ENCODE measurements around the gene IL1RAP. TPM values are rescaled to one million over a fixed set of nuclear protein-coding genes. Genes with fewer than 3 reads are reported as not detected.

IL1RAP gene, protein sequence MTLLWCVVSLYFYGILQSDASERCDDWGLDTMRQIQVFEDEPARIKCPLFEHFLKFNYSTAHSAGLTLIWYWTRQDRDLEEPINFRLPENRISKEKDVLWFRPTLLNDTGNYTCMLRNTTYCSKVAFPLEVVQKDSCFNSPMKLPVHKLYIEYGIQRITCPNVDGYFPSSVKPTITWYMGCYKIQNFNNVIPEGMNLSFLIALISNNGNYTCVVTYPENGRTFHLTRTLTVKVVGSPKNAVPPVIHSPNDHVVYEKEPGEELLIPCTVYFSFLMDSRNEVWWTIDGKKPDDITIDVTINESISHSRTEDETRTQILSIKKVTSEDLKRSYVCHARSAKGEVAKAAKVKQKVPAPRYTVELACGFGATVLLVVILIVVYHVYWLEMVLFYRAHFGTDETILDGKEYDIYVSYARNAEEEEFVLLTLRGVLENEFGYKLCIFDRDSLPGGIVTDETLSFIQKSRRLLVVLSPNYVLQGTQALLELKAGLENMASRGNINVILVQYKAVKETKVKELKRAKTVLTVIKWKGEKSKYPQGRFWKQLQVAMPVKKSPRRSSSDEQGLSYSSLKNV
- total RNA-seq (2022; extraction: Qiagen RNA extraction), result 5.0 to 6.5 TPM (median 5.7 TPM) in 5 replicates

GRCh38 chr3:190513409-190514370 is at the start of gene IL1RAP:
Gene IL1RAP (plus strand): TSS chr3:190514085. CDS start chr3:190564290, 50,205 bp downstream.

Other genes with a start within 250 kb of the IL1RAP start
- 21.1 to 29.3 TPM (median 26.0 TPM) in 5 replicates for gene CLDN1, start 191.6 kb upstream of the IL1RAP start, total RNA-seq (2022; extraction: Qiagen RNA extraction)
- 0.14 TPM in 2 of 5 replicates, not detected in the others for gene CLDN16, start 125.9 kb upstream of the IL1RAP start, total RNA-seq (2022; extraction: Qiagen RNA extraction)
- gene TMEM207, start 64.2 kb upstream of the IL1RAP start, total RNA-seq (2022; extraction: Qiagen RNA extraction), result not detected in 5 replicates